ENCODE measurements around the gene AMER2. TPM values are rescaled to one million over a fixed set of nuclear protein-coding genes. Genes with fewer than 3 reads are reported as not detected.

AMER2 gene
- total RNA-seq, 3 donors from 2014 or later = 9.1 TPM; not detected in 2

DNA sequence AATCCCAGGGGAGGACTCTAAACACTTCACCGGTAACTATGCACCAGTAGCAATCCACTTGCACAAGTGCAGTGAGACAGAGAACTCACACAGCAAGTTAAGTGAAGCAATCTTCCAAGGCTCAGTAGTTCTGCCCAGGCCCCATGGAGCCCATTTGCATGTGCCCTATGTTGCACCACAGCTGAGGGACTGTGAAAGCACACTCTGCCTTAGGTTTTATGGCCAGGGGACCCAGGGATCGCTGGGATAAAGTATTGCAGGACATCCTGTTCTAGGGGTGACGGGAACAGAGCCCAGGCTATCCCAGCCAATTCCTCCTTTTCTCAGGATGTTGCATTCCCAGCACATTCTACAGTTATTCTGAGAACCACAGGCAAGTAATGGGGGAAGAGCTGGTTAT, 6.0 kb upstream of the AMER2 start:
- no peak for DNase-seq (ENCODE audit: low spot score in 2 of 2)
- no peaks in the 10 kb centered on the region for H3K4me1 ChIP-seq
- TF ChIP-seq, protein P1, sequence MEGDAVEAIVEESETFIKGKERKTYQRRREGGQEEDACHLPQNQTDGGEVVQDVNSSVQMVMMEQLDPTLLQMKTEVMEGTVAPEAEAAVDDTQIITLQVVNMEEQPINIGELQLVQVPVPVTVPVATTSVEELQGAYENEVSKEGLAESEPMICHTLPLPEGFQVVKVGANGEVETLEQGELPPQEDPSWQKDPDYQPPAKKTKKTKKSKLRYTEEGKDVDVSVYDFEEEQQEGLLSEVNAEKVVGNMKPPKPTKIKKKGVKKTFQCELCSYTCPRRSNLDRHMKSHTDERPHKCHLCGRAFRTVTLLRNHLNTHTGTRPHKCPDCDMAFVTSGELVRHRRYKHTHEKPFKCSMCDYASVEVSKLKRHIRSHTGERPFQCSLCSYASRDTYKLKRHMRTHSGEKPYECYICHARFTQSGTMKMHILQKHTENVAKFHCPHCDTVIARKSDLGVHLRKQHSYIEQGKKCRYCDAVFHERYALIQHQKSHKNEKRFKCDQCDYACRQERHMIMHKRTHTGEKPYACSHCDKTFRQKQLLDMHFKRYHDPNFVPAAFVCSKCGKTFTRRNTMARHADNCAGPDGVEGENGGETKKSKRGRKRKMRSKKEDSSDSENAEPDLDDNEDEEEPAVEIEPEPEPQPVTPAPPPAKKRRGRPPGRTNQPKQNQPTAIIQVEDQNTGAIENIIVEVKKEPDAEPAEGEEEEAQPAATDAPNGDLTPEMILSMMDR (IDR thresholded peaks at IDR 0.05) = no peak
- TF ChIP-seq POLR2AphosphoS5 (IDR thresholded peaks at IDR 0.05) (no peak), POLR2A (IDR thresholded peaks at IDR 0.05) (no peak)
- H3K36me3 ChIP-seq = no peaks in the 10 kb centered on the region
- intact Hi-C loops (cut with DNase I; ENCODE audit: low total_unique reads) = no loop called here
- no peak overlapping the region for H3K27ac ChIP-seq
- H3K9me3 ChIP-seq = no peaks in the 10 kb centered on the region
- H3K4me3 ChIP-seq = no peak overlapping the region
- H3K27me3 ChIP-seq = peaks cover 0 to 35% of the 10 kb centered on the region in 2 donors

DNA sequence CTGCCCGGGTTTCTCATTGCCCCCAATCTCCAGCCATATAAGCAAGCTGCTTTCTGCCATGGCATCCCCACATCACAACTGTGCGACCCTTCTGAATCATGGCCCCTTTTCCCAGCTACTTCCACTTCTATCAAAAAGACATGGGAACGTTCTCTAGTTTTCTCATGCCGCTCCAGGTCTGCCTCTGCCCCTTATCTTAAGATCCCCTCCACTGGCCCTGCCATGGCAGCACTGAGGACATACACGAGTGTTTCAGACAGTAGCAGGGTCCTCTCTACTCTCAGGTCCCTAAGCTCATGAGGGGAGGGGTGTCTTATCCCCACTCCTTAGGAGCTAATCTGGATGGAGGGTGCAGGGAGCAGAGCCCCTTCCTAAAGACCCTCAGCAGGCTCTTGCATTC, 5.5 kb upstream of the AMER2 start:
- DNase-seq (ENCODE audit: low spot score in 2 of 2) = no peak
- intact Hi-C loops (cut with DNase I; ENCODE audit: low total_unique reads) = no loop called here
- peaks cover 0 to 39% of the 10 kb centered on the region in 2 donors for H3K27me3 ChIP-seq

DNA sequence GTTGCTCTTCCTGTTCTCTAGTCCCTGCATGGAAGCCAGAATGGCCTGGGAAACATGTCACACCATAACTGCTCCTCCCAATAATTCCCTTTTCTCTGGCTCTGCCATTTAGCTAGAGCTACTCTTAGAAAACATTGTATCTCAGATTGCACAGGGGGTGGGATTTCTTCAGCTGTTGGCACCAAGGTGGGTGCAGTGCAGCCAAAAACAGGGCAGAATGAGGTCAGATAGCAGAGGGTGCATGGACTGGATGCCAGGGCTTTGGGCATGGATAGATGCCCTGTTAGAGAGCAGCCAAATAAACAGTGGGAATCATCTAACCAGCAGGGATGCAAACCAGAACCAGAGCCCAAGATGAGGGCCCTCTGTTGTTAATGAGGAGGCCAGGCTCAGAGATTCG, 4.9 kb upstream of the AMER2 start:
- H3K4me3 ChIP-seq = no peak overlapping the region
- intact Hi-C loops (cut with DNase I; ENCODE audit: low total_unique reads) = no loop called here
- H3K27me3 ChIP-seq = peaks cover 0 to 45% of the 10 kb centered on the region in 2 donors
- H3K27ac ChIP-seq = no peak overlapping the region
- no peak for DNase-seq (ENCODE audit: low spot score in 2 of 2)
- no peaks in the 10 kb centered on the region for H3K4me1 ChIP-seq
- H3K36me3 ChIP-seq = no peaks in the 10 kb centered on the region
- no peaks in the 10 kb centered on the region for H3K9me3 ChIP-seq
- TF ChIP-seq POLR2A (IDR thresholded peaks at IDR 0.05) (no peak), POLR2AphosphoS5 (IDR thresholded peaks at IDR 0.05) (no peak)
- TF ChIP-seq, protein P1 (IDR thresholded peaks at IDR 0.05) = no peak

More for the DNA sequence above, 5.5 kb upstream of the AMER2 start:
- Histone ChIP-seq H3K4me1 (no peaks in the 10 kb centered on the region), H3K9me3 (no peaks in the 10 kb centered on the region), H3K36me3 (no peaks in the 10 kb centered on the region), H3K4me3 (no peak overlapping the region), H3K27ac (no peak overlapping the region)
- no peak for TF ChIP-seq POLR2AphosphoS5 (IDR thresholded peaks at IDR 0.05)
- no peak for TF ChIP-seq POLR2A (IDR thresholded peaks at IDR 0.05)
- TF ChIP-seq, protein P1 (IDR thresholded peaks at IDR 0.05) = no peak

DNA sequence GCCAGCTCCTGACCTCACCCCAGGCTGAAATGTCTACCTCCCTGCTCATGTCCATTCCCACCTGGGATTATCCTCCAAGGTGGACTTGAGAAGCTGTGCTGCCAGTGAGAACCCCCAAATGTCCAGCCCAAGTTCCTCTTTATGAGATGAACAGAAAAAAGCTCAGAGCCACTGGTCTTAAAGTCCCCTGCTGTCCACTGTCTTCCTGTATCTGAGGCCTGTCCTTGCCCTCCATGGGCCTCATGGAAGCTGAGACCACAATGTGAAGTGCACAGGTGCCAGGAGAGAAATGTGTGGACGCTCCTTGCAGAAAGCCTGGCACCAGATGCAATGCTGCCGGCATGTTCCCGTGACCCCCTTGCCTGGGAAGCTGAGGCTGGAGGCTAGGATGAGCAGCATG, 3.3 kb upstream of the AMER2 start:
- intact Hi-C loops (cut with DNase I; ENCODE audit: low total_unique reads) = no loop called here
- TF ChIP-seq POLR2A (IDR thresholded peaks at IDR 0.05) (no peak), POLR2AphosphoS5 (IDR thresholded peaks at IDR 0.05) (no peak)
- TF ChIP-seq, protein P1 (IDR thresholded peaks at IDR 0.05) = no peak
- Histone ChIP-seq H3K36me3 (no peaks in the 10 kb centered on the region), H3K4me3 (no peak overlapping the region), H3K4me1 (peaks cover 0 to 11% of the 10 kb centered on the region in 2 donors), H3K27me3 (peaks cover 3 to 61% of the 10 kb centered on the region in 2 donors), H3K27ac (no peak overlapping the region), H3K9me3 (no peaks in the 10 kb centered on the region)
- DNase-seq (ENCODE audit: low spot score in 2 of 2) = no peak

DNA sequence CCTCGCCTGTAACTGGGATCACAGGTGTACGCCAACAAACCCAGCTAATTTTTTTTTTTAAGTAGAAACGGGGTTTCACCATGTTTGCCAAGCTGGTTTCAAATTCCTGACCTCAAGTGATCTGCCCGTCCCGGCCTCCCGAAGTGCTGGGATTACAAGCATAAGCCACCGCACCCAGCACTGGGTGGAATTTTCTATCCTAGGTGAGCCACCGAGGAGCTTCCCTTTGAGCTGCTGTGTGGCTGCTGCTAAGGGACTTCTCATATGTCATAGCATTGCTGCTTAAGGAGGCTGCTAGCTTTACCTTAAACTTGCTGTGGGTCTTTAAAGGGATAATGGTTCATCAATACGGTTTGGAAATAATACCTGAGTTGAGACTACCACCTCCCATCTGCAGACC, 2.9 kb upstream of the AMER2 start:
- intact Hi-C loops (cut with DNase I; ENCODE audit: low total_unique reads) = no loop called here
- Histone ChIP-seq H3K9me3 (no peaks in the 10 kb centered on the region), H3K4me3 (no peak overlapping the region), H3K4me1 (peaks cover 0 to 11% of the 10 kb centered on the region in 2 donors), H3K27me3 (peaks cover 3 to 63% of the 10 kb centered on the region in 2 donors), H3K36me3 (no peaks in the 10 kb centered on the region), H3K27ac (no peak overlapping the region)
- DNase-seq (ENCODE audit: low spot score in 2 of 2) = no peak
- TF ChIP-seq, protein P1 (IDR thresholded peaks at IDR 0.05) = no peak
- TF ChIP-seq POLR2AphosphoS5 (IDR thresholded peaks at IDR 0.05) (no peak), POLR2A (IDR thresholded peaks at IDR 0.05) (no peak)

All from breast epithelium (tissue), 4 donors.